Activated CD4-positive, alpha-beta memory T cell treated with anti-CD3 and anti-CD28 coated beads for 36 hours (primary cell): ENCODE data around the gene TAOK1. TPM values are rescaled to one million over a fixed set of nuclear protein-coding genes. Genes with fewer than 3 reads are reported as not detected.
"Not testable (repeated sequence)": the region's sequence is repeated elsewhere in the genome, so short reads cannot be mapped to it uniquely, and the experiment has no call there.

ENCODE experiments used
- CTCF ChIA-PET: fragments of 350-600 bp; sonication (Branson Sonifier 250); formaldehyde crosslinking; loops from one replicate; lab custom pipeline; 2021; ENCODE audit warnings: antibody characterized with exemption, inconsistent platforms; lab: Charles Lee
- POLR2A ChIA-PET: fragments of 350-600 bp; sonication (Branson Sonifier 250); formaldehyde crosslinking; loops from one replicate; lab custom pipeline; 2021; ENCODE audit warnings: antibody characterized with exemption; lab: Charles Lee
- DNase-seq: peaks from one replicate; pipeline ENCODE4 v3.0.0-alpha.2; 2020
- H3K27ac Mint-ChIP-seq: one replicate; pipeline ENCODE4 v1.8.0; 2021; ENCODE audit warnings: mixed read lengths
- H3K27me3 Mint-ChIP-seq: one replicate; pipeline ENCODE4 v1.8.0; 2021; ENCODE audit warnings: mixed read lengths
- H3K36me3 Mint-ChIP-seq: one replicate; pipeline ENCODE4 v1.8.0; 2021; ENCODE audit warnings: mixed read lengths
- H3K4me1 Mint-ChIP-seq: one replicate; pipeline ENCODE4 v1.8.0; 2021; ENCODE audit warnings: low read depth, mixed read lengths
- H3K4me3 Mint-ChIP-seq: one replicate; pipeline ENCODE4 v1.8.0; 2021; ENCODE audit warnings: mild to moderate bottlenecking, mixed read lengths
- H3K9me3 Mint-ChIP-seq: one replicate; pipeline ENCODE4 v1.8.0; 2021; ENCODE audit warnings: mixed read lengths
- intact Hi-C: fragments of 100-400 bp; cut with micrococcal nuclease; formaldehyde crosslinking; loops from one replicate; pipeline ENCODE4 v1.15.1; 2023
- total RNA-seq, 2 experiments: library from RNA; stranded (reverse); gene quantifications; one replicate each; pipeline ENCODE4 v1.2.3, GENCODE V29; 2021

The TAOK1 gene
- 10 to 100 TPM; 29.8 to 34.3 TPM for total RNA-seq

- intact Hi-C loops, result loop anchor here (2.0 to 10.0 kb wide), 2 partner anchors 97 to 245 kb away; no protein-coding TSS in a partner anchor
- no peaks in the 10 kb centered on the region for H3K9me3 Mint-ChIP-seq
- POLR2A ChIA-PET, result interaction anchor here (1.0 to 1.2 kb wide), 4 partner anchors 96 to 253 kb away, joined by 3 to 7 read pairs (median 5); partner anchors contain the start of gene NUFIP2
- H3K4me3 Mint-ChIP-seq, result peak within 1 kb of the TSS; percentile 95
- no peaks in the 10 kb centered on the region for H3K27me3 Mint-ChIP-seq
- CTCF ChIA-PET, result interaction anchor here (1.4 kb wide), 1 partner anchor 20 kb away, joined by 14 read pairs; no protein-coding TSS in a partner anchor
- peaks cover 36% of the 10 kb centered on the region for H3K4me1 Mint-ChIP-seq
- H3K36me3 Mint-ChIP-seq, result peaks cover 6% of the 10 kb centered on the region
- peak; percentile 98 for DNase-seq
- peak within 1 kb of the TSS; percentile 85 for H3K27ac Mint-ChIP-seq
Observed at GRCh38 chr17:29389982-29390850, at the start of gene TAOK1. TSS of gene TAOK1 (plus strand) at chr17:29390363. CDS start at chr17:29451549, 61,186 bp downstream.

GRCh38 chr17:29341726-29342125 is 48.4 kb upstream of the TAOK1 start:
- no peak for DNase-seq
- H3K9me3 Mint-ChIP-seq, result no peaks in the 10 kb centered on the region
- no peaks in the 10 kb centered on the region for H3K4me1 Mint-ChIP-seq
- ChIA-PET POLR2A (no interaction called here), CTCF (no interaction called here)
- H3K27ac Mint-ChIP-seq, result no peak overlapping the region
- H3K36me3 Mint-ChIP-seq, result no peaks in the 10 kb centered on the region
- intact Hi-C loops, result no loop called here
- peaks cover 7% of the 10 kb centered on the region for H3K27me3 Mint-ChIP-seq
- no peak overlapping the region for H3K4me3 Mint-ChIP-seq

- POLR2A ChIA-PET, result no interaction called here
- Mint-ChIP-seq H3K4me3 (no peak overlapping the region), H3K27me3 (peaks cover 7% of the 10 kb centered on the region), H3K9me3 (no peaks in the 10 kb centered on the region), H3K4me1 (no peaks in the 10 kb centered on the region), H3K36me3 (no peaks in the 10 kb centered on the region), H3K27ac (no peak overlapping the region)
- DNase-seq, result no peak
- CTCF ChIA-PET, result no interaction called here
- intact Hi-C loops, result no loop called here
Observed at GRCh38 chr17:29342158-29342765, 47.9 kb upstream of the TAOK1 start.

GRCh38 chr17:29344201-29344856 is 45.8 kb upstream of the TAOK1 start:
- Mint-ChIP-seq H3K4me3 (no peak overlapping the region), H3K9me3 (no peaks in the 10 kb centered on the region), H3K36me3 (no peaks in the 10 kb centered on the region), H3K4me1 (no peaks in the 10 kb centered on the region), H3K27ac (no peak overlapping the region), H3K27me3 (peaks cover 8% of the 10 kb centered on the region)
- ChIA-PET CTCF (interaction anchor here (0.9 kb wide), 1 partner anchor 25 kb away, joined by 3 read pairs; no protein-coding TSS in a partner anchor), POLR2A (no interaction called here)
- DNase-seq, result no peak
- intact Hi-C loops, result no loop called here

- H3K36me3 Mint-ChIP-seq, result no peaks in the 10 kb centered on the region
- no peaks in the 10 kb centered on the region for H3K4me1 Mint-ChIP-seq
- peaks cover 8% of the 10 kb centered on the region for H3K27me3 Mint-ChIP-seq
- no peak overlapping the region for H3K27ac Mint-ChIP-seq
- POLR2A ChIA-PET, result no interaction called here
- H3K4me3 Mint-ChIP-seq, result no peak overlapping the region
- CTCF ChIA-PET, result no interaction called here
- no peak for DNase-seq
- H3K9me3 Mint-ChIP-seq, result no peaks in the 10 kb centered on the region
- intact Hi-C loops, result no loop called here
Observed at GRCh38 chr17:29345066-29345465, 45.1 kb upstream of the TAOK1 start.

GRCh38 chr17:29345470-29345869 is 44.7 kb upstream of the TAOK1 start:
- H3K4me3 Mint-ChIP-seq, H3K4me1 Mint-ChIP-seq, intact Hi-C loops, CTCF ChIA-PET, DNase-seq, POLR2A ChIA-PET, H3K9me3 Mint-ChIP-seq, H3K27me3 Mint-ChIP-seq, H3K27ac Mint-ChIP-seq, H3K36me3 Mint-ChIP-seq: not testable (repeated sequence)

GRCh38 chr17:29346462-29346861 is 43.7 kb upstream of the TAOK1 start:
- Mint-ChIP-seq H3K4me3 (no peak overlapping the region), H3K4me1 (no peaks in the 10 kb centered on the region)
- intact Hi-C loops, result no loop called here

GRCh38 chr17:29347831-29348629 is 42.1 kb upstream of the TAOK1 start:
- H3K27ac Mint-ChIP-seq, result no peak overlapping the region
- CTCF ChIA-PET, result no interaction called here
- no peaks in the 10 kb centered on the region for H3K36me3 Mint-ChIP-seq
- DNase-seq, result no peak
- intact Hi-C loops, result no loop called here
- no peaks in the 10 kb centered on the region for H3K4me1 Mint-ChIP-seq
- POLR2A ChIA-PET, result no interaction called here
- H3K27me3 Mint-ChIP-seq, result peaks cover 7% of the 10 kb centered on the region
- H3K9me3 Mint-ChIP-seq, result no peaks in the 10 kb centered on the region
- H3K4me3 Mint-ChIP-seq, result no peak overlapping the region

More at GRCh38 chr17:29346462-29346861, 43.7 kb upstream of the TAOK1 start:
- POLR2A ChIA-PET, result no interaction called here
- H3K27ac Mint-ChIP-seq, result no peak overlapping the region
- CTCF ChIA-PET, result no interaction called here
- H3K9me3 Mint-ChIP-seq, result no peaks in the 10 kb centered on the region
- peaks cover 8% of the 10 kb centered on the region for H3K27me3 Mint-ChIP-seq
- H3K36me3 Mint-ChIP-seq, result no peaks in the 10 kb centered on the region
- DNase-seq, result no peak

GRCh38 chr17:29349409-29349808 is 40.8 kb upstream of the TAOK1 start:
- intact Hi-C loops, result no loop called here
- peaks cover 4% of the 10 kb centered on the region for H3K27me3 Mint-ChIP-seq
- H3K4me3 Mint-ChIP-seq, result no peak overlapping the region
- H3K36me3 Mint-ChIP-seq, result no peaks in the 10 kb centered on the region
- no peak for DNase-seq
- no peak overlapping the region for H3K27ac Mint-ChIP-seq
- H3K4me1 Mint-ChIP-seq, result no peaks in the 10 kb centered on the region
- ChIA-PET POLR2A (no interaction called here), CTCF (interaction anchor here (1.0 kb wide), 1 partner anchor 20 kb away, joined by 6 read pairs; no protein-coding TSS in a partner anchor)
- no peaks in the 10 kb centered on the region for H3K9me3 Mint-ChIP-seq

GRCh38 chr17:29352146-29352545 is 38.0 kb upstream of the TAOK1 start:
- no peaks in the 10 kb centered on the region for H3K4me1 Mint-ChIP-seq
- H3K36me3 Mint-ChIP-seq, result no peaks in the 10 kb centered on the region
- CTCF ChIA-PET, result no interaction called here
- no peak for DNase-seq
- POLR2A ChIA-PET, result interaction anchor here (0.6 to 0.7 kb wide), 2 partner anchors 14 to 114 kb away, joined by 3 to 6 read pairs; no protein-coding TSS in a partner anchor
- peaks cover 2% of the 10 kb centered on the region for H3K27me3 Mint-ChIP-seq
- H3K27ac Mint-ChIP-seq, result no peak overlapping the region
- no peaks in the 10 kb centered on the region for H3K9me3 Mint-ChIP-seq
- intact Hi-C loops, result no loop called here
- H3K4me3 Mint-ChIP-seq, result no peak overlapping the region

- Mint-ChIP-seq H3K4me3 (no peak overlapping the region), H3K36me3 (no peaks in the 10 kb centered on the region), H3K27me3 (no peaks in the 10 kb centered on the region), H3K9me3 (no peaks in the 10 kb centered on the region), H3K27ac (no peak overlapping the region), H3K4me1 (peaks cover 5% of the 10 kb centered on the region)
- DNase-seq, result no peak
- CTCF ChIA-PET, result interaction anchor here (1.3 kb wide), 1 partner anchor 13 kb away, joined by 6 read pairs; no protein-coding TSS in a partner anchor
- intact Hi-C loops, result no loop called here
- POLR2A ChIA-PET, result interaction anchor here (0.6 kb wide), 1 partner anchor 243 kb away, joined by 3 read pairs; no protein-coding TSS in a partner anchor
Observed at GRCh38 chr17:29357232-29357631, 32.9 kb upstream of the TAOK1 start.
